GM18520 (cell line): ENCODE results near the gene RTF1.
A peak's percentile ranks its signal among the peaks of the same experiment; 100 is the strongest.
"Not testable (repeated sequence)": the region's sequence is repeated elsewhere in the genome, so short reads cannot be mapped to it uniquely, and the experiment has no call there.

Experiments
- ATAC-seq: cut with Tn5 transposase; IDR thresholded peaks from one replicate; pipeline ENCODE4 v1.9.1; 2021; ENCODE audit not compliant: unreplicated experiment

Gene RTF1

GRCh38 chr15:41416742-41417417 lies at the start of gene RTF1:
RTF1 (plus strand) TSS chr15:41417095; CDS start chr15:41417116, 21 bp downstream.
- ATAC-seq = peak; percentile 81

GRCh38 chr15:41367418-41367817 lies 49.5 kb upstream of the RTF1 start:
- ATAC-seq = no peak

- ATAC-seq = no peak
These were observed 38.9 kb upstream of the RTF1 start for GRCh38 chr15:41377978-41378377.

- ATAC-seq = not testable (repeated sequence)
These were observed 32.7 kb upstream of the RTF1 start for GRCh38 chr15:41383974-41384749.

- ATAC-seq = no peak
These were observed 29.2 kb upstream of the RTF1 start for GRCh38 chr15:41387646-41388045.

- no peak for ATAC-seq
These were observed 24.2 kb upstream of the RTF1 start for GRCh38 chr15:41392659-41393058.

- no peak for ATAC-seq
These were observed 22.0 kb upstream of the RTF1 start for GRCh38 chr15:41394924-41395323.

GRCh38 chr15:41396111-41396510 lies 20.8 kb upstream of the RTF1 start:
- ATAC-seq = no peak

- no peak for ATAC-seq
These were observed 15.0 kb upstream of the RTF1 start for GRCh38 chr15:41401904-41402267.

GRCh38 chr15:41407341-41407740 lies 9.6 kb upstream of the RTF1 start:
- ATAC-seq = no peak

GRCh38 chr15:41408234-41408641 lies 8.7 kb upstream of the RTF1 start:
- ATAC-seq = no peak

GRCh38 chr15:41411031-41411430 lies 5.9 kb upstream of the RTF1 start:
- no peak for ATAC-seq

- ATAC-seq = no peak
These were observed 5.5 kb upstream of the RTF1 start for GRCh38 chr15:41411441-41411840.

- no peak for ATAC-seq
These were observed 660 bp upstream of the RTF1 start for GRCh38 chr15:41416128-41416741.

- peak; percentile 22 for ATAC-seq
These were observed 712 bp downstream of the RTF1 start for GRCh38 chr15:41417418-41418195.

GRCh38 chr15:41423979-41424659 lies 7.2 kb downstream of the RTF1 start:
- peak; percentile 70 for ATAC-seq

GRCh38 chr15:41424809-41425208 lies 7.9 kb downstream of the RTF1 start:
- ATAC-seq = no peak

GRCh38 chr15:41425907-41426306 lies 9.0 kb downstream of the RTF1 start:
- not testable (repeated sequence) for ATAC-seq

GRCh38 chr15:41429003-41429890 lies 12.4 kb downstream of the RTF1 start:
- no peak for ATAC-seq
